Measurements from ENCODE around the gene ADAT2. TPM values are rescaled to one million over a fixed set of nuclear protein-coding genes. Genes with fewer than 3 reads are reported as not detected.

ADAT2 gene
- polyA plus RNA-seq, 1 of the 3 experiments (the other 2 are of a cell fraction), result 5.4 TPM

DNA sequence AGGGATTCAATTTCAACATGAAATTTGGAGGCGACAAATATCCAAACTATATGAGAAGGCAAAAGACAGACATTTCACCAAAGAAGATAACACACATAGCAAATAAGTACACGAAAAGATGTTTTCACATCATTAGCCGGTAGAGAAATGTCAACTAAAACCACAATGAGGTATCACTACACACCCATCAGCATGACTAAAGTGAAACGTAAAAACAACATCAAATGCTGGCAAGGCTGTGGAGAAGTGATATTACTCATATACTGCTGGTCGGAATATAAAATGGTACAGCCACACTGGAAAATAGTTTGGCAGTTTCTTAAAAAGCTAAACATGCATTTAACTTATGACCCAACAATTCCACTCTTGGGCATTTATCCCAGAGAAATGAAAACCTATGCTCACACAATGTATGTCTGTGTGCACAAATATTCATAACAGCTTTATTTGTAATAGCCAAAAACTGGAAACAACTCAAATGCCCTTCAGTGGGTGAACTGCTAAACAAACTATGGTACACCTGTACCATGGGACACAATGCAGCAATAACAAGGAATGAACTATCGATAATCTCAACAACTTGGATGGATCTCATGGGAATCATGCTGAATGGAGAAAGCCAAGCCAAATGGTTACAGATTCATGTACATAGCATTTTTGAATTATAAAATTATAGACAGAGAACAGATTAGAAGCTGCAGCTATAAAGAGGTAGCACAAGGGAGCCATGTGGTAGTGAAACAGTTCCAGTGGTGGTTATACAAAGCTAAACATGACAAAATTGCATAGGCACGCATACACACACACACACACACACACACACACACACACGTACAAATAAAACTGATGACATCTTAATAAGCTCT is 8.6 kb downstream of the ADAT2 start:
- TF ChIP-seq TAF1 (IDR thresholded peaks at IDR 0.05; ENCODE audit: borderline replicate concordance, low read depth, low read length) (no peak), NRF1 (IDR thresholded peaks at IDR 0.05; ENCODE audit: low read depth, low read length) (no peak), SMC3 (IDR thresholded peaks at IDR 0.05; ENCODE audit: low read depth, low read length) (no peak), MEF2A (IDR thresholded peaks at IDR 0.05; ENCODE audit: borderline replicate concordance, low read depth) (no peak), FOXM1 (IDR thresholded peaks at IDR 0.05; ENCODE audit: low read depth) (no peak), ELF1 (IDR thresholded peaks at IDR 0.05) (no peak)
- TF ChIP-seq, protein P1, sequence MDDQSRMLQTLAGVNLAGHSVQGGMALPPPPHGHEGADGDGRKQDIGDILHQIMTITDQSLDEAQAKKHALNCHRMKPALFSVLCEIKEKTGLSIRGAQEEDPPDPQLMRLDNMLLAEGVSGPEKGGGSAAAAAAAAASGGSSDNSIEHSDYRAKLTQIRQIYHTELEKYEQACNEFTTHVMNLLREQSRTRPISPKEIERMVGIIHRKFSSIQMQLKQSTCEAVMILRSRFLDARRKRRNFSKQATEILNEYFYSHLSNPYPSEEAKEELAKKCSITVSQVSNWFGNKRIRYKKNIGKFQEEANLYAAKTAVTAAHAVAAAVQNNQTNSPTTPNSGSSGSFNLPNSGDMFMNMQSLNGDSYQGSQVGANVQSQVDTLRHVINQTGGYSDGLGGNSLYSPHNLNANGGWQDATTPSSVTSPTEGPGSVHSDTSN (IDR thresholded peaks at IDR 0.05), result no peak
- TF ChIP-seq, protein P2, sequence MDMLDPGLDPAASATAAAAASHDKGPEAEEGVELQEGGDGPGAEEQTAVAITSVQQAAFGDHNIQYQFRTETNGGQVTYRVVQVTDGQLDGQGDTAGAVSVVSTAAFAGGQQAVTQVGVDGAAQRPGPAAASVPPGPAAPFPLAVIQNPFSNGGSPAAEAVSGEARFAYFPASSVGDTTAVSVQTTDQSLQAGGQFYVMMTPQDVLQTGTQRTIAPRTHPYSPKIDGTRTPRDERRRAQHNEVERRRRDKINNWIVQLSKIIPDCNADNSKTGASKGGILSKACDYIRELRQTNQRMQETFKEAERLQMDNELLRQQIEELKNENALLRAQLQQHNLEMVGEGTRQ (IDR thresholded peaks at IDR 0.05; ENCODE audit: borderline replicate concordance, low read depth, low read length), result no peak
- Histone ChIP-seq H3K9ac (no peak overlapping the region), H4K20me1 (ENCODE audit: insufficient read depth) (no peaks in the 10 kb centered on the region), H2AFZ (ENCODE audit: low read depth) (no peak overlapping the region), H3K36me3 (replicated peaks in 1 of 2; ENCODE audit: control insufficient read depth in 1 of 2, insufficient read depth in 2 of 2, low read length in 1 of 2) (peaks cover 10 to 23% of the 10 kb centered on the region in 2 experiments), H3K9me3 (no peaks in the 10 kb centered on the region), H3K9me2 (no peaks in the 10 kb centered on the region), H3K27me3 (ENCODE audit: insufficient read depth) (no peaks in the 10 kb centered on the region), H3K27ac (ENCODE audit: low read depth in 2 of 2, low read length in 1 of 2) (no peak overlapping the region), H3K4me3 (ENCODE audit: low read depth in 2 of 2, low read length in 1 of 2) (no peak overlapping the region), H3F3A (replicated peaks; ENCODE audit: insufficient read depth) (no peaks in the 10 kb centered on the region), H3K4me1 (ENCODE audit: control insufficient read depth in 1 of 2, insufficient read depth in 2 of 2, low read depth in 1 of 2, low read length in 1 of 2) (no peaks in the 10 kb centered on the region), H3K4me2 (no peak overlapping the region), H3K79me2 (ENCODE audit: insufficient read depth) (no peaks in the 10 kb centered on the region)
- no peak for DNase-seq
- CTCF ChIA-PET, result interaction anchor here (1.3 to 2.0 kb wide), 3 partner anchors 14 to 967 kb away, joined by 3 to 7 read pairs (median 4); no protein-coding TSS in a partner anchor
- POLR2A ChIA-PET, result no interaction called here
- 91% methylated on average over 8 of the region's 8 CpGs for WGBS (ENCODE audit: low lambda C conversion rate)

- Histone ChIP-seq H2AFZ (ENCODE audit: low read depth) (no peak overlapping the region), H3K9ac (no peak overlapping the region), H3F3A (replicated peaks; ENCODE audit: insufficient read depth) (no peaks in the 10 kb centered on the region), H3K4me3 (ENCODE audit: low read depth in 2 of 2, low read length in 1 of 2) (no peak overlapping the region), H3K9me2 (no peaks in the 10 kb centered on the region), H3K9me3 (no peaks in the 10 kb centered on the region), H4K20me1 (ENCODE audit: insufficient read depth) (no peaks in the 10 kb centered on the region), H3K36me3 (replicated peaks in 1 of 2; ENCODE audit: control insufficient read depth in 1 of 2, insufficient read depth in 2 of 2, low read length in 1 of 2) (peaks cover 10 to 28% of the 10 kb centered on the region in 2 experiments), H3K27me3 (ENCODE audit: insufficient read depth) (no peaks in the 10 kb centered on the region), H3K27ac (ENCODE audit: low read depth in 2 of 2, low read length in 1 of 2) (no peak overlapping the region), H3K4me1 (ENCODE audit: control insufficient read depth in 1 of 2, insufficient read depth in 2 of 2, low read depth in 1 of 2, low read length in 1 of 2) (no peaks in the 10 kb centered on the region), H3K4me2 (no peak overlapping the region), H3K79me2 (ENCODE audit: insufficient read depth) (no peaks in the 10 kb centered on the region)
- TF ChIP-seq, protein P3, sequence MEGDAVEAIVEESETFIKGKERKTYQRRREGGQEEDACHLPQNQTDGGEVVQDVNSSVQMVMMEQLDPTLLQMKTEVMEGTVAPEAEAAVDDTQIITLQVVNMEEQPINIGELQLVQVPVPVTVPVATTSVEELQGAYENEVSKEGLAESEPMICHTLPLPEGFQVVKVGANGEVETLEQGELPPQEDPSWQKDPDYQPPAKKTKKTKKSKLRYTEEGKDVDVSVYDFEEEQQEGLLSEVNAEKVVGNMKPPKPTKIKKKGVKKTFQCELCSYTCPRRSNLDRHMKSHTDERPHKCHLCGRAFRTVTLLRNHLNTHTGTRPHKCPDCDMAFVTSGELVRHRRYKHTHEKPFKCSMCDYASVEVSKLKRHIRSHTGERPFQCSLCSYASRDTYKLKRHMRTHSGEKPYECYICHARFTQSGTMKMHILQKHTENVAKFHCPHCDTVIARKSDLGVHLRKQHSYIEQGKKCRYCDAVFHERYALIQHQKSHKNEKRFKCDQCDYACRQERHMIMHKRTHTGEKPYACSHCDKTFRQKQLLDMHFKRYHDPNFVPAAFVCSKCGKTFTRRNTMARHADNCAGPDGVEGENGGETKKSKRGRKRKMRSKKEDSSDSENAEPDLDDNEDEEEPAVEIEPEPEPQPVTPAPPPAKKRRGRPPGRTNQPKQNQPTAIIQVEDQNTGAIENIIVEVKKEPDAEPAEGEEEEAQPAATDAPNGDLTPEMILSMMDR (IDR thresholded peaks at IDR 0.05), result no peak
- TF ChIP-seq GATA2 (CRISPR knock-in tag; IDR thresholded peaks at IDR 0.05), result no peak
- TF ChIP-seq, protein P1 (IDR thresholded peaks at IDR 0.05), result no peak
- no peak for TF ChIP-seq RCOR1 (IDR thresholded peaks at IDR 0.05; ENCODE audit: low read length)
- TF ChIP-seq FOXJ3 (CRISPR knock-in tag; IDR thresholded peaks at IDR 0.05), result no peak
- no peak for TF ChIP-seq JUND (IDR thresholded peaks at IDR 0.05)
- no peak for TF ChIP-seq RFX5 (IDR thresholded peaks at IDR 0.05; ENCODE audit: low read length)
- TF ChIP-seq RXRA (IDR thresholded peaks at IDR 0.05; ENCODE audit: borderline replicate concordance, low read depth), result no peak
- no peak for TF ChIP-seq SMC3 (IDR thresholded peaks at IDR 0.05; ENCODE audit: low read depth, low read length)
- no peak for DNase-seq
- ChIA-PET POLR2A (interaction anchor here (0.6 kb wide), 1 partner anchor 948 kb away, joined by 3 read pairs; no protein-coding TSS in a partner anchor), CTCF (interaction anchor here (2.0 kb wide), 1 partner anchor 13 kb away, joined by 7 read pairs; no protein-coding TSS in a partner anchor)
- WGBS (ENCODE audit: low lambda C conversion rate), result 94% methylated on average over 2 of the region's 2 CpGs
Observed at GRCh38 chr6:143441010-143441409, 9.5 kb downstream of the ADAT2 start.
